Upper lobe of right lung (tissue), 1 donor: ENCODE measurements around the gene MRPL53. TPM values are rescaled to one million over a fixed set of nuclear protein-coding genes. Genes with fewer than 3 reads are reported as not detected.

Experiments used
- ATAC-seq: fragments of 200-7000 bp; cut with Tn5 transposase; one replicate; pipeline ENCODE4 v1.9.1; 2020; ENCODE audit warnings: mild to moderate bottlenecking, moderate library complexity
- DNase-seq: peaks from one replicate; pipeline ENCODE4 v3.0.0-alpha.2; 2020
- H3K27ac ChIP-seq: fragments of 200-600 bp; one replicate; pipeline ENCODE4 v1.8.0; 2022
- H3K27me3 ChIP-seq: fragments of 200-600 bp; one replicate; pipeline ENCODE4 v1.8.0; 2022; ENCODE audit warnings: mild to moderate bottlenecking
- H3K36me3 ChIP-seq: fragments of 200-600 bp; one replicate; pipeline ENCODE4 v1.8.0; 2022
- H3K4me1 ChIP-seq: fragments of 200-600 bp; one replicate; pipeline ENCODE4 v1.8.0; 2022
- H3K4me3 ChIP-seq: fragments of 200-600 bp; one replicate; pipeline ENCODE4 v1.8.0; 2022; ENCODE audit warnings: mild to moderate bottlenecking
- H3K9me3 ChIP-seq: fragments of 200-600 bp; one replicate; pipeline ENCODE4 v1.8.0; 2022
- CTCF ChIP-seq: fragments of 200-600 bp; IDR thresholded peaks from one replicate; pipeline ENCODE4 v1.8.0; 2022; ENCODE audit warnings: antibody characterized with exemption
- intact Hi-C: fragments of 100-400 bp; cut with DNase I; formaldehyde crosslinking; loops from one replicate; pipeline ENCODE4 v1.11.0; 2022
- total RNA-seq: library from RNA; stranded (reverse); fragmentation: NEBNext Ultra II Directional; extraction: Animal tissue kit (Norgen Biotek cat#: 25700); gene quantifications from one replicate; pipeline ENCODE4 v1.2.1, GENCODE V29; 2021
- donor health status: DM: no; HTN: yes; CAD: no; lungs with severe emphysema.

MRPL53 gene
- total RNA-seq, 1 donor from 2014 or later: 73.1 TPM

GRCh38 chr2:74503506-74504475 is 31.3 kb upstream of the MRPL53 start:
- Histone ChIP-seq H3K27ac (peak overlapping the region; percentile 89), H3K36me3 (peaks cover 14% of the 10 kb centered on the region), H3K4me3 (peak overlapping the region; percentile 68), H3K9me3 (no peaks in the 10 kb centered on the region), H3K4me1 (peaks cover 50% of the 10 kb centered on the region), H3K27me3 (peaks cover 23% of the 10 kb centered on the region)
- TF ChIP-seq CTCF: no peak
- DNase-seq (no peak), ATAC-seq (no peak)
- intact Hi-C loops: no loop called here

- Histone ChIP-seq H3K27me3 (peaks cover 32% of the 10 kb centered on the region), H3K4me1 (peaks cover 55% of the 10 kb centered on the region), H3K4me3 (peak overlapping the region; percentile 68), H3K27ac (peak overlapping the region; percentile 89), H3K9me3 (no peaks in the 10 kb centered on the region), H3K36me3 (peaks cover 14% of the 10 kb centered on the region)
- peak; percentile 33 for TF ChIP-seq CTCF
- intact Hi-C loops: no loop called here
- DNase-seq: peak; percentile 92
- peak; percentile 69 for ATAC-seq
Observed at GRCh38 chr2:74502720-74503505, 30.4 kb upstream of the MRPL53 start.

DNA sequence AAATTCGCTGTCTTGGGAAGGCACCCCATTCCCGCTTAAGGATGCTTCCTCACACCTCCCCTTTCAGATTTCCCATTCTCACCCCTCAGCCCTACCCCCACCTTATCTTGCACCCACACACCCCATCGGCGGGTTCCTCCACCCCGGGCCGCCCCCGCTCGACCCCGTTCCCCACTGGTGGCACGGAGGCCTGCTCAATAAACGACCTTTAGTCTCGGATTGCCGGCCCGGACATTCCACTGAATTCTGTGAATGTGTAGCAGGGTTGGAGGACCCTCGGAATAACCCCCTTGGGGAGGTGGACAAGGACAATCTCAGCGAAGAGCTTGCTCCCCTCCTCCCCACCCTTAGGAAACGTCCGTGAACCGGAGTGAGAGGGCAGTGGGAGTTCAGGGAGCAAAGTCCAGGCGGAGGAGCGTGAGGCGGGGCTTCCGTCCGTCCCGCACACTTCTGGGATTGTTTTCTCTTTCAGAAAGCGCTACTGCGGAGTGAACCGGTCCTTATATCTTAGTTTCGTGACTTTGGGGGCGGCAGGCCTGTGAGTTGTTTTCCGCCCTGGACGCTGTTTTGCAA is 29.8 kb upstream of the MRPL53 start:
- Histone ChIP-seq H3K4me3 (peak overlapping the region; percentile 68), H3K4me1 (peaks cover 58% of the 10 kb centered on the region), H3K36me3 (peaks cover 14% of the 10 kb centered on the region), H3K9me3 (no peaks in the 10 kb centered on the region), H3K27me3 (peaks cover 38% of the 10 kb centered on the region), H3K27ac (peak overlapping the region; percentile 89)
- intact Hi-C loops: no loop called here
- no peak for ATAC-seq
- DNase-seq: no peak
- TF ChIP-seq CTCF: no peak

GRCh38 chr2:74501335-74502071 is 29.0 kb upstream of the MRPL53 start:
- Histone ChIP-seq H3K4me3 (no peak overlapping the region), H3K36me3 (peaks cover 14% of the 10 kb centered on the region), H3K9me3 (no peaks in the 10 kb centered on the region), H3K27ac (no peak overlapping the region), H3K27me3 (peaks cover 41% of the 10 kb centered on the region), H3K4me1 (peaks cover 54% of the 10 kb centered on the region)
- ATAC-seq (no peak), DNase-seq (no peak)
- TF ChIP-seq CTCF: no peak
- intact Hi-C loops: no loop called here

DNA sequence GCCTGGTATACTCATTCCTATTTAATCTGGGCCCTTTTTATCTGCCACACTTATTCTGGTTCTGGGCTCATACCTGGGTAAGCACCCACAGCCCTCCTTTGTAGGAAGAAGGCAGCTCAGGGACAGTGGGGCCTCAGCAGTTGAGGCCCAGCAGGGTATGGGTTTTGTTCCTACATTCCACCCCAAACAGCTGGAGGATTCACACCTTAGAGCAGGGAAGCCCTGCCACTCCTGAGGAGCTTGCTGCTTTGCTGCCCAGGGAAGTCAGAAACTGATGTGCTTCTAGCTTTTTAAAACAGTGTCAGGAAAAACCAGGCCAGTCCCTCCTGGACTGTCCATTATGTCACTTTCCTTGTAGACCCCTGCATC is 28.1 kb upstream of the MRPL53 start:
- Histone ChIP-seq H3K27me3 (peaks cover 41% of the 10 kb centered on the region), H3K27ac (no peak overlapping the region), H3K36me3 (peaks cover 9% of the 10 kb centered on the region), H3K4me3 (no peak overlapping the region), H3K4me1 (peaks cover 45% of the 10 kb centered on the region), H3K9me3 (no peaks in the 10 kb centered on the region)
- TF ChIP-seq CTCF: no peak
- intact Hi-C loops: no loop called here
- DNase-seq (no peak), ATAC-seq (no peak)
